HEK293 (cell line): ENCODE data around the gene TBX1.

Experiments
- CTCF ChIP-seq: fragments of 450-650 bp; formaldehyde crosslinking; IDR thresholded peaks from 2 replicates; pipeline ENCODE4 v1.5.1; 2016; ENCODE audit warnings: missing biosample characterization, missing genetic modification characterization
- INSM2 ChIP-seq: fragments of 450-650 bp; formaldehyde crosslinking; IDR thresholded peaks from 2 replicates; pipeline ENCODE4 v1.5.1; 2016; ENCODE audit warnings: missing biosample characterization, missing genetic modification characterization
- YY1 ChIP-seq: fragments of 450-650 bp; formaldehyde crosslinking; IDR thresholded peaks from 2 replicates; pipeline ENCODE4 v1.5.1; 2018; ENCODE audit warnings: missing biosample characterization, missing genetic modification characterization
- ZNF174 ChIP-seq: fragments of 450-650 bp; formaldehyde crosslinking; IDR thresholded peaks from 2 replicates; pipeline ENCODE4 v1.5.0; 2017; ENCODE audit warnings: missing biosample characterization, mild to moderate bottlenecking, missing genetic modification characterization
- ZNF645 ChIP-seq: fragments of 450-650 bp; formaldehyde crosslinking; IDR thresholded peaks from 2 replicates; pipeline ENCODE4; 2016; ENCODE audit warnings: missing biosample characterization, missing genetic modification characterization
- ZSCAN4 ChIP-seq: fragments of 450-650 bp; formaldehyde crosslinking; IDR thresholded peaks from 2 replicates; pipeline ENCODE4 v1.5.1; 2017; ENCODE audit warnings: missing biosample characterization, missing genetic modification characterization

- no peak for TF ChIP-seq ZNF645
- no peak for TF ChIP-seq ZNF174
- no peak for TF ChIP-seq CTCF (tag by site-specific recombination)
- no peak for TF ChIP-seq INSM2 (tag by site-specific recombination)
- TF ChIP-seq ZSCAN4 (tag by site-specific recombination), result no peak
- TF ChIP-seq YY1, result no peak
Observed at GRCh38 chr22:19744350-19745006, 16.1 kb upstream of the TBX1 start.
